NCI-H1930 (cell line): ENCODE measurements around the gene TRDMT1.
"Not testable (repeated sequence)": the region's sequence is repeated elsewhere in the genome, so short reads cannot be mapped to it uniquely, and the experiment has no call there.

Experiments used
- DNase-seq, 2 experiments: peaks; one replicate each; lab custom pipeline; 2025; lab: John Stamatoyannopoulos, UW

Gene TRDMT1

DNA sequence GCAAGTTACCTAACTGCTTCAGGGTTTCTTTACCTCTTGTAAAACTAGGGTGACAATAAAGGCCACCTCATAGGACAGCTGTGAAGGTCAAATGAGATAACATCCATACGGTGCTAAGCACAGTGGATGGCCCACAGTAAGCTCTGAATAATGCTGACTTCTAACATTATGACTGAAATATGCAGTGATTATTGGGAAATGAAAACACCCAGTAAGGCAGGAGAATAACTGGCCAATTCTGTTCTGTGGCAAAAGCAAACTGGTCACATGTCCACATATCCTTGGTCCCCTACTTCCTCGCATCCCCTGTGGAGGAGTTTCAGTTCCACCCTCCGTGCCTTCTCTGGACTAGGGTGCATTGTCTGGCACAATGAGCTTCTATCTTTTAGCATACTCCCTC, 73.2 kb downstream of the TRDMT1 start:
- DNase-seq = no peak

DNA sequence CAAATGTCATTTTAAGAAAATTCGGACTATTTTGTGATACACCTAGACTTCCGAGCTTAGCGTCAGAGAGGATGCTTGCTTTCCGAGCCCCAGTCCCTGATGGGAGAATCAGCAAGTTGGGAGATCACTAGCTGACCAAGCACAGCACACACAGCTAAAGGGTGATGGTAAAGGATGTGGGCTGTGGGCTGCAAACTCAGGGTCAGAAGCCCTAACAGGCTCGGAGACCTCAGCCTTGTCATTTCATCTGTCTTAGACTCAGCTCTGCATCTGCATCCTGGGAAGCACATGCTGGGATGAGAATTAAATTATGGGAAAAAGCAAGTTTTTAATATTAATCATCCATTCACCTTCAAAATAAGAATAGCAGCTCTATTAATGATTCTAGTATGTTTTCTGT, 75.1 kb downstream of the TRDMT1 start:
- no peak for DNase-seq

DNA sequence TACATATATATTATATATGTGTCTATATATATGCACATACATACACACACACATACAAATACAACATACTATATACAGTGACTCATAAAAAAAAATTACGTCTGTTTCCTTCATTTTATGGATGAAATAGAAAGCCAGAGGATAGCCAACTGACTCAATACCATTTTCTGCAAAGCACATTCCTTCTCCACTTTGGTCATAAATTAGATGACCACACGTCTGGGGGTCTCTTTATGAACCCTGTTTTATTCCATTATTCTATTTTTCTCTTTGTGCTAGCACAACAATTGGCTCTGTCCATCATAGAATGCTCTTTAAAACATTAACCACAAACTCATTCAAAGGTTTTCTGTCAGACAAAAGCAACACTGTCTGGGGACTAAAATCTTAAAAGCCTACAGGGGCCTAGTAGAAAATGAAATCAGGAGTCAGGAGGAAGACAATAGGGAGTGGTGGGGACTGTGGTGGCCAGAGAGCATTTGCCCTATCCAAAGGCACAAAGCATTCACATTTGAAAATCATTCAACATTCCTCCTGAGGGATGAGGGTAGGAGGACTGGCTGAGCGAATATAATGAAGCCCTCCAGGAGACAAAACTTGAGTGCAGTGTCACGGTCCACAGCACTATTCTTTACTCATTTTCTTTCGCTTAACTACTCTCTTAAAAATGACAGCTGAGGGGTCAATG, 76.1 kb downstream of the TRDMT1 start:
- DNase-seq = no peak

DNA sequence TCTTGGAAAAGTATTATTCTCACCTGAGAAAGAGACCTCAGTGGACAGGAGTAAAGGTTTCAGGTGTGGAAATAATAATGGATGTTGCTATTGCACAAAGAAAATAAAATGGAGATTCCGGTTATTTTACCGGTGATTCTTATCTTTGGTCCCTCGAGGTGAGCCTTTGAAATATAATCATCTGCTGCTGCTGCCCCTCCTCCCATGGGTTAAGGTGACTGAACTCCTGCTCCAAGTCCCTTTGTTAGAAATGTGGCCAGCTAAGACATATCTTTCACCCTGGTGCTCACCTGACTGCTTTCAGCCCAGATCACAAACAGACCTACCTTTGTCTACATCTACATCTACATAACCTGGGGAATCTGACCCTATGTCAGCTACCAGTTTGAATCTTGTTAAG, 77.5 kb downstream of the TRDMT1 start:
- no peak for DNase-seq

DNA sequence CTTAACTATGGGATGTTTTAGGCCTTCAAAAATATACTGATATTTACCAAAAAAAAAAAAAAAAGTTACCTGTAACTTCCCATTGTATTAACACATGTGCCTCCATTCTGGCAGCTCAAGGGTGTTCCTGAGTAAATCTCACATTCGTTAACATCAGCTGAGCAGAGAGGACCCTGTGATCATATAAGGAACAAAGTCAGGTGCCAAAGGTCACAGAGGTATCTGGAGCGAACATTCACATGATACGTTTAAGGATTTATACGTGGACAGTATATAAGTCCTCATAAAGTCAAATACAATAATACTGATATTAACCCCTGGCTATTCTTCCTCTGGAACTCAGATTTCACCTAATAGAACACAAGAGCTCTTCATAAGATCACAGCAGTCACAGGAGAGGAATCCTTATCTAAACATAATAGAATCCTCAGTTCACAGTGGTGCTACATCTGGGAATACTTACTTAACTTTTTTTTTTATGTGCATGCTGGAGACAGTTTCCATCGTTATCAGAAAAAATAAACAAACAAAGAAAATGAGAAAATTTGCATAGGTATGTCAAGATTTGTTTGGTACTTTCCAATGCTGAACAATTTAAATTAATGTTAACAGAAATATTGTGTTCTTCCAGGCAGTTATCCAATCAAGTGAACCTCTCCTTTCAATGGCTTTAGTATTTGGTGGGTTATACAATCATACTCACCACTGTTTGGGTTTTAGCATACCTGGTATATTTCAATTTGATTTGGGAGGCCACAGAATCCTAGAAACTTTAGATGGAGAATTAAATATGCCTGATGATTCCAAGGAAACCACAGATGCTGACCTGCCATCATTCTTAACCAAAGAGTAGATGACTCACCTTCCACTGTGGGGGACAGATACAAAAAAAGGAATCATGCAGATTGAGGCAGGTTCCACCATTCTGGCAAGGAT, 78.5 kb downstream of the TRDMT1 start:
- DNase-seq = no peak

DNA sequence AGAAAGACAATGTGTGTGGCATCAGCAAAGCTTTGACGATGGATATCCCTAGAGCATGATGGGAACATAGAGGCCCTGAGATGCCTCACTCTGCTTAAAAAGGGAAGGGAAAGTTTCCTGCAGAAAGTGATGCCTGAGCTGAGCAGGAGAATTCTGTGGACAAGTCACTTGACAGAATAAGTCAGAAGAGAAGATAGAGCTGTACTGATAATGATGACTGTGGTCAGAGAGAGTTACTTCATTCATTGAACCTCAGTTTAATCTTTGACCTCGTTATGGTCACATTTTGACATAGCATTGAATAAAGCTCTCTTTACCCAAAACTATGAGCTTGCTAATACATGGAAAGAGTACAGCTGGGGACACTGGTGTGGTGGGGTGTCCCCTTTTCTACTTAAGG, 79.4 kb downstream of the TRDMT1 start:
- DNase-seq = no peak

DNA sequence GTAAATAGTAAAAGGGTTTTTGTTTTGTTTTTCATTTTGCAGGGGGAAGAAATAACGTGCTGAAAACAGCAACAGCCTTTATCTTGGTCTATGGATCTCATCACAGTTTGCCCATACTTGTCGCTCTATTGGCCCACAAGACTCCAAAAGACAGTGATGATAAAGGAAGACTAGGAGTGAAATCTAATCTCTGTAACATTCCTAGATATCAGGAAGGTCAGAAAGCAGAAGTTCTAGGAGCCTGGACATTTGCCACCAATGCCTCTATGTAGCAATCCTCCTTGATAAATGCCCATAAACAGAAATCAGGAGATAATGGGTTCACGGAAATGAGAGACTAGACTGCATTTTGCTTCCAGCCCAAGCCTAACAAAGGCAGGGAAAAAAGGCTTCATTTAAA, 80.8 kb downstream of the TRDMT1 start:
- DNase-seq = no peak

DNA sequence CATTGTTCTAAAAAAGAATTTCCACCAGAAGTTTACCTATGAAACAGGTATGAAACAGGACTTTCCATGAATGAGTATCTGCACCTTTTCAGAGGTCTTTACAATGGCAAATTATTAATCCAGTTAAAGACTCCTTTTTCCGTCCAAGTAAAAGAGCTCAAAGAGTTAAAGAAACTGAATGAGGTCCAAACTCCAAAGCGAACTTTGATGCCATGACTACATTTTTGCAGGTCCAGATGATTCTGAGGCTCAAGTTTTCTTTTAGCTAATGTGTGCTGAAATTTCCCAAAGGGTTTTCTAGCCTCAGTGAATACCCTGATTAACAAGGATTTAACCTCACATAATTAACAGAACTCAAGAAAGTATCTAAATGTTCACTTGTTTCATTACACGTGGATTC, 81.6 kb downstream of the TRDMT1 start:
- no peak for DNase-seq

DNA sequence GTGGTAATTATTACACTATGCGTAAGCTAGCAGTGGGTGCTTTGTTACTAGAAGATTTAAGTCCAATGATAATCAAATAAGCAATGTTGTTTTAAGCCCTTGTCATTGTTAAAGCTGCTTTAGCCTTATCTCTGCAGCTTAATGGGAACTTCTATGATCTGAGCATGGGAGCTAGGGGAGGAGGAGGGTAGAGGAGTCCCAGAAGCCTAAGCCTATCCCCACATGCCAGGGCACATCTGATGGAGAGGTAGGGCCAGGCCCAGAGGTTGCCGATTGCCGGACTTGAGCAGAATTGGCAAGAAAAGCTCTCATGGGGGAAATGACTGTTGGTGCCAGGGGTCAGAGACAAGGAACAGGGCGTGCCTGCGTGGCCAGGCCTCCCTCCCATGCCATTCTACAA, 85.3 kb downstream of the TRDMT1 start:
- no peak for DNase-seq

DNA sequence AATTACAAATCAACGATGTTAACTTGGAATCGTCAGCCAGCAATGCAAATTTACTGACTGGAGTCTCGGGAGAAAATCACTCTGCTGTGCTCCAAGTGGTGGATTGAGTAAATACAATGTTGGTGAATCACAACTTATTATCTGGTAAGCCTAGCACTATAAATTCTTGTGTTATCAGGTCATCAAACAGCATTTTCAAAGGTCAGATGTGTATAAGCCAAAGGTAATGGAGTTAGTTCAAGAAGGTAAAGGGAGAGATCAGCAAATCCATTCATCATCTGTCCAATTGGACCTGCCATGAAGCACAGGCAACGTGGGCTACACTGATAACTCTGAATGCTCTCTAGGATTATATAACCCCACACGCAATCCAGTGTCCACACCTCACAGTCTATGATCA, 85.8 kb downstream of the TRDMT1 start:
- DNase-seq = no peak

DNA sequence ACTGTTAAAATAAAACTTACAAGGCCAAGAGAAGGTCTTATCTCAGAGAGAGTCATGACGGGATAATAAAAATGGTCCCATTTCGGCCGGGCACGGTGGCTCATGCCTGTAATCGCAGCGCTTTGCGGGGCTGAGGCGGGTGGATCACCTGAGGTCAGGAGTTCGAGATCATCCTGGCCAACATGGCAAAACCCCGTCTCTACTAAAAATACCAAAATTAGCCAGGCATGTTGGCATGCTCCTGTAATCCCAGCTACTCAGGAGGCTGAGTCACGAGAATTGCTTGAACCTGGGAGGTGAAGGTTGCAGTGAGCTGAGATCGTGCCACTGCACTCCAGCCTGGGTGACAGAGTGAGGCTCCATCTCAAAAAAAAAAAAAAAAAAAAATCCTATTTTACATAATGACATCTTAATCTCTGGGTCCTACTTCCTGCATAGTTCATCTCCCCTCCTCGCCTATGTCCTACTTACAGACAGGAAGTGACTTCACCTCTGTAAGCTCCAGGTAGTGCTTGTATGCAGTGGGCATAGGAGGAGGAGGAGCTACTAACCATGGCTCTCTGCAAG, 86.5 kb downstream of the TRDMT1 start:
- not testable (repeated sequence) for DNase-seq

DNA sequence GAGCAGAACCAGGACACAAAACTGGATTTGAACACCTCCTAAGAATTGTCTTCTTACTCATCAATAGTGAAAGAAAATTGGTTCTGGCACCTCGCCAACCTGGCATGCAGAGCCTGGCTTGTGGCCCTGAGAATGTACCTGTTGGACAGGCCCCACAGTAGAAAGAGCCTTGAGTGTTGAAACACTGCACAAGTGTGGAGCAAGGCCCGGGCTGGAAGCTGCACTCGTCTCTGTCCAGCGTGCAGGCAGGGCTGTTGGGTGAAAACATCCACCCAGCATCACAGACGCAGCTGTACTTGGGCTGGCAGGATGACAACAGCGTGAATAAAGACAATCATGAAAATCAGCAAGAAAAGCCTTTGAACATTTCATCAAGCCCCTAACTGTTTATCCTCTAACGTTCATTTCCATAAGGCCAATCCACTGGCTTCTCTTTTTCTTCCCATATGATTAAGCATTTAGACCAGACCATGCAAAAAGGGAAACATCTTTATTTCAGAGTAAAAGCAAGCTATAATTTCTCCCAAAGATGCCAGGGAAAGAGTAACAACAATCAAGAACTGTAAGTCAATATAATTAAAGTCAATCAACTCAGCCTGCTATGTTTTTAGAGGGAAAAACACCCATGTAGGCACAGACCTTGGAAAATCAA, 87.5 kb downstream of the TRDMT1 start:
- peak in 1 of 2 experiments; percentile 4 for DNase-seq

DNA sequence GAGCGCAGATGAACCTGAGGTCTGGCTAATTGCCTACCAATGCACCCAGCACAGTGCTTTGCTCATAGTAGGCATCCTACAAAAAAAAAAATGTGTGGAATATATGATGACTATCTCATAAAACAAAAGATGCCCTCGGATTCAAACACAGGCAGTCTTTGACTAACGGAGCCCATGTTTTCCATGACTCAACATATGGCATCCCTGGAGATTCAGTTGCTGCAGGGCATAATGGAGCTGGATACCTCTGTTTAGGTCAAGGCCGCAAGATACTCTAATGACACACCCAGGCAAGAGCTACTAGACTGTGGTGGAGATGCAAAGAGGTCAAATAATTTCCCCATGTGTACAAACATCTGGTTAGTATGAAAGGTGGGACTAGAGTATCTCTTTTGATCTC, 88.1 kb downstream of the TRDMT1 start:
- DNase-seq = no peak

DNA sequence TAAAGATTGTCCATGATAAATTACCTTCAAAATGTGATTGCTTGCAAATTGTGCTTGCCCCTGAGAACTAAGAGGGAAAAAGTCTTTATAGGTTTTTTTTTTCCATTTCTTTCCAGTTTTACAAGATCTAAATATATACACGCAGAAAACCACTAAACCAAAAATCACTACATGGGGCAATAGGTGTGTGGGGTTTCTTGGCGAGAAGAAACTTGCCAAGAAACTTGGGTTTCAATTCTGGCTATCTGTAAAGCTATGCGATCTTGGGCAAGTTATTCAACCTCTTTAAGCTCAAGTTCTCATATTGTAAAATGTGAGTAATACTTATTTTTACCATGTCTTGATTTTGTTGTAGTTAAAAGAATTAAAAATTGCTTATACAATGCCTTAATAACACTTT, 88.9 kb downstream of the TRDMT1 start:
- DNase-seq = no peak

DNA sequence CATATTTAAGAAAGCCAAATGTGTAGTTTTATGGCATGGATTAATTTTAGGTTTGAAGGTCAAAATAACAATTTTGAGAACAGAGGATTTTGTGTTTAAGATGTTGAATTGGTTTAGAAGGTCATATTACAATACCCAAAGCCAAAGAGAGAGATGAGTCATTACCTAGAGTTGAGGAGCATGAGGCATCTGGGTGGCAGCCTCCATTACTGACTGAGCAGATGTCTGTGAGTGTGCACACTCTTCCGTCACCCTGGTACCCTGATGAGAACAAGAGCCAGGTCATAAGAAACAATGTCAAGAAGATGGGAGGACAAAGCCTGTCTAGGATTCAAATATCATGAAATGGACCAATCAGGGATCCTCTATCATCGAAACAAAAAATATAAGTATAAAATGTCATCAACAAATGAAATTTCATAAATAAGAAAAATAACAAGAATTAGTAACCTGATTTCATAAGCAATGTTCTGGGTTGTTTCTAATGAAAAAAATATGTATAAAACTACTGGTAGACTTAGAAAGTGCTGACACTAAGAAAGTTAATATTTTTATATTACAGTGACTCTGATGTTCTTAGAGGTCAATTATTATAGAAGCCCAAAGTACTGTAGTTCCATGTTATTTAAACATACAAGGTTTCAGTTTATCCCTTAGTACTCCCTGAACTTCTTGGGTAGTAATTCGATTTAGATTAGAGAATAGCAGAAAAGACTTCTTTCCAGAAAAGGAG, 91.8 kb downstream of the TRDMT1 start:
- no peak for DNase-seq

DNA sequence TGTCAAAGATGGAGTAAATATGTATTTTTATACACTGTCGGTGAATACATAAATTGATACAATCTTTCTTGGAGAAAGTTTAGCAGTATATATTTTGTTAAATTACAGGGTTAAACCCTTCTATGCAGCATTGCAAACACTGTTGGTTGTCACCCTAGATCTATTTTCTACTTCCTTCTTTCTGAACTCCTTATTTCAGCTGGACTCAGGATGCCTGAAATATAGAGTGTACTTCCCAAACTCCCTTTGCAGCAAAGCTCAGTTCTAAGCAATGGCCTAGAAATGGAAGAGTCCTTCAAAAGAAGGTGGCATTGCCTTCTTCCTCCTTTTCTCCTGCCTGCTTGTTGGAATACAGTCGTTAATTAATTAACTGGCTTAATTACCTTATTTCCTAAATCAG, 92.4 kb downstream of the TRDMT1 start:
- no peak for DNase-seq

DNA sequence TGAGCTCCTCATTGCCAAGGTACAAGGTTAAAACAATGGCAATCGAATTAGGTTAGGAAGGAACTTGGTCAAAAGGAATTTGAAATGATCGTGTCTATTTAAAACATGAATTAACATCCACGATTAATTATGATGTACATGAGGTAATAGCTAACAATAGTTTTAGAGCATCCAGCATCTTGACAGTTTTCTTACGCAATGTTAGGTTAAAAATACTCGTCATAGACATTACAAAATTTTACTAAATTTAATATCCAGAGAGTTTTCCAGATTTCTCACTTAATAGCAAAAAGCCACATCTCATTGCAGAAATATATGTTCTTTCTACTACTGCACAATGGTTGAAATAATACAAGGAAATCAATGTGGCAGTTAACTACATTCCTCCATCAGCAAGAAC, 94.5 kb downstream of the TRDMT1 start:
- DNase-seq = no peak

DNA sequence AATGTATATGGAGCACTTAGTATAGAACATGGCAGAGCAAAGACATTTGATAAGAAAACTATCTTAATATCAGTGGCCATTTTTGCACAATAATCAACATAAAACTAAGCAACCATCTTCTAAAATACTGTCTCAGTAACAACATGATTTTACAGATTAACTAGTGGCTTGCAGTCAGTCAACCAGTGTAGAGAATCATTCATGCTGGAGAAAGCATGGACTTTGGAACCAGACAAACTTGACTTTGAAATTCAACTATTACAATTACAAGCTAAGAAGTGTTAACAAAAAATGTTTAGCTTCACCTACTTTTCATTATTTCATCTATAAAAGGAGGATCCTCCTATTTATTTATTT, 99.6 kb downstream of the TRDMT1 start:
- DNase-seq = no peak

DNA sequence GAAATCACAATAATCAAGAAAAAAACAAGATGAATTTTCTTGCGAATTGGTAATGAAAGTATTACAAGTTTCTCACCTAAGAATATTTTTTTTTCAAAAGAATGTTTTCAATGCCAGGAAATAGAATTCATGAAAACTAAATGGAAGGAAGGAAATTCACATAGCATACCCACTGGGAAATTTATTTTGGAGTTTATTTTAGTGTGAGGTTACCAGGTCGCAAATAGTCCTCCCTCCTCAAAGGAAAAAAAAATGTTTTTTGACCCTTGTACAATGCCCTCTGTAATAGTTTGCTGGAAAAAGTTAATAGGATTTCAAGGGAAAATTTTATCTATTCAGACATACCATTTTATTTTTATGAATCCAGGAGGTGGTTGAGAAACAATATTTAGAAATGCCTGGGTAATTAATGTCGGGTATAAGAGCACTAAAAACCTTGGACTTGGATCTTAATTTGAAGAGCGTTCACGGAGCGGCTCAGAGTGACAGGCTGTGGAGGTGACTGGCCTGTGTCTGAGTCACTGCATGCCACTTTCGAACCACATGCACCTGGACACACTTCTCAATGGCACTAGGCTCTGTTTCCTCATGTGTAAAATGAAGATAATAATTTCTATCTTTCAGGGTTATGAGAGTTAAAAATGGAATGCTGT, 100.1 kb downstream of the TRDMT1 start:
- no peak for DNase-seq

DNA sequence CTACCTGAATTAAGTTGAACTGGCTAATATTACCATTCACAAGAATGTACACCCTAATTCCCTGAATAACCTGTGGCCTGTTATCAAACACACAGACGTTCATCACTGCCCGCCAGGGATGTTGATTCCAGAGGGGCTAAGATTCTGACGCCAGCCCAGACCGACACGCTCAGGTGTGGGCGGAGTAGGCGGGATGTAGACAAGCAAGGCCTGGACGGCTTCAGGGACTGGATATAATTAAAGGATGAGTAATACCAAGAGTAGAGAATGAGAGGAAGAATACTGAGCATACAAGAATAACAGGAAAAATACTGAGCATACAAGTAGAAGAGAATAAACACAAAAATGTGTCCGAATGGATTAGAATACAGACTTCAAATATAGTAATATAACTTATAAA, 100.9 kb downstream of the TRDMT1 start:
- no peak for DNase-seq

DNA sequence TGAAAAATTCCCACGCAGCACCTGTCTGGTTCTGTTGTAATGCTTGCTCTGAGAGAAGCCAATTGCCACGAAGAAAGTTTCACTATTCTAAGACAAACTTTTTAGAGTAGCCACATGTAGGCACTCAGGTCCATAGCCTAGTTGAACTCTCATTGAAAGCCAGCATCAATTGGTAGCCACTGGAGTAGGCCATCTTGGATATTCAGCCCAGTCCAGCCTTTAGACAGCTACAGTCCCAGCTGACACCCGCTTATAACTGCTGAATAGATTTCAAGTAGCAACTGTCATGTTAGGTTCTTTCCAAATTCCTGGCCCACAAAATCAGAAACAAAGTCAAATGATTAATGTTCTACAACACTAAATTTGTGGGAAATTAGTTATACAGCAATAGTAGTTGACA, 103.5 kb downstream of the TRDMT1 start:
- DNase-seq = no peak
